Left ventricle myocardium inferior (tissue), 1 donor: ENCODE measurements around the gene BMAL1. TPM values are rescaled to one million over a fixed set of nuclear protein-coding genes. Genes with fewer than 3 reads are reported as not detected.

Experiments used
- DNase-seq: peaks from one replicate; pipeline ENCODE4 v3.0.0-alpha.2; 2020
- H3K27ac ChIP-seq: fragments of 200-600 bp; replicated peaks from 2 replicates; pipeline ENCODE4 v1.8.0; 2021
- H3K27me3 ChIP-seq: fragments of 200-600 bp; 2 replicates; pipeline ENCODE4 v1.8.0; 2021; ENCODE audit warnings: low read depth
- H3K36me3 ChIP-seq: fragments of 200-600 bp; 2 replicates; pipeline ENCODE4 v1.8.0; 2021
- H3K4me1 ChIP-seq: fragments of 200-600 bp; 2 replicates; pipeline ENCODE4 v1.8.0; 2021
- H3K4me3 ChIP-seq: fragments of 200-600 bp; 2 replicates; pipeline ENCODE4 v1.8.0; 2021; ENCODE audit warnings: mild to moderate bottlenecking, moderate library complexity
- H3K9me3 ChIP-seq: fragments of 200-600 bp; replicated peaks from 2 replicates; pipeline ENCODE4 v1.8.0; 2021
- CTCF ChIP-seq: fragments of 200-600 bp; IDR thresholded peaks from 2 replicates; pipeline ENCODE4 v1.8.0; 2021; ENCODE audit warnings: antibody characterized with exemption, mild to moderate bottlenecking, borderline replicate concordance
- intact Hi-C: fragments of 100-400 bp; cut with micrococcal nuclease; formaldehyde crosslinking; loops from one replicate; pipeline ENCODE4 v1.11.0; 2022
- total RNA-seq: library from RNA; stranded (reverse); fragmentation: NEBNext Ultra II Directional; extraction: Animal tissue kit (Norgen Biotek cat#: 25700); gene quantifications from one replicate; pipeline ENCODE4 v1.2.1, GENCODE V29; 2021
- donor health status: DM: no; HTN: yes; CAD: no; lungs with severe emphysema.

Gene BMAL1
- total RNA-seq, 1 donor from 2014 or later, result 7.1 TPM

GRCh38 chr11:13333456-13333957, 55.9 kb downstream of the BMAL1 start:
- no peak for TF ChIP-seq CTCF

GRCh38 chr11:13334034-13334786, 56.6 kb downstream of the BMAL1 start:
- intact Hi-C loops, result loop anchor here (2.0 kb wide), 1 partner anchor 123 kb away; no protein-coding TSS in a partner anchor
- Histone ChIP-seq H3K27me3 (no peaks in the 10 kb centered on the region), H3K36me3 (no peaks in the 10 kb centered on the region), H3K4me1 (peaks cover 96% of the 10 kb centered on the region), H3K4me3 (no peak overlapping the region), H3K9me3 (no peaks in the 10 kb centered on the region), H3K27ac (no peak overlapping the region)
- DNase-seq, result no peak
- no peak for TF ChIP-seq CTCF

More at GRCh38 chr11:13333456-13333957, 55.9 kb downstream of the BMAL1 start:
- H3K9me3 ChIP-seq, result no peaks in the 10 kb centered on the region
- H3K4me1 ChIP-seq, result peaks cover 92% of the 10 kb centered on the region
- intact Hi-C loops, result no loop called here
- no peak overlapping the region for H3K27ac ChIP-seq
- no peak for DNase-seq
- no peaks in the 10 kb centered on the region for H3K36me3 ChIP-seq
- H3K27me3 ChIP-seq, result no peaks in the 10 kb centered on the region
- H3K4me3 ChIP-seq, result no peak overlapping the region

- peaks cover 96% of the 10 kb centered on the region for H3K4me1 ChIP-seq
- H3K9me3 ChIP-seq, result no peaks in the 10 kb centered on the region
- intact Hi-C loops, result loop anchor here (2.0 kb wide), 1 partner anchor 125 kb away; no protein-coding TSS in a partner anchor
- H3K4me3 ChIP-seq, result no peak overlapping the region
- H3K27me3 ChIP-seq, result no peaks in the 10 kb centered on the region
- DNase-seq, result peak; percentile 42
- H3K27ac ChIP-seq, result no peak overlapping the region
- H3K36me3 ChIP-seq, result no peaks in the 10 kb centered on the region
- TF ChIP-seq CTCF, result peak; percentile 87
Observed at GRCh38 chr11:13335319-13335718, 57.7 kb downstream of the BMAL1 start.

GRCh38 chr11:13336246-13336878, 58.8 kb downstream of the BMAL1 start:
- TF ChIP-seq CTCF, result no peak
- peak; percentile 25 for DNase-seq
- H3K36me3 ChIP-seq, result no peaks in the 10 kb centered on the region
- intact Hi-C loops, result no loop called here
- no peaks in the 10 kb centered on the region for H3K27me3 ChIP-seq
- no peak overlapping the region for H3K4me3 ChIP-seq
- no peaks in the 10 kb centered on the region for H3K9me3 ChIP-seq
- H3K27ac ChIP-seq, result no peak overlapping the region
- peaks cover 93% of the 10 kb centered on the region for H3K4me1 ChIP-seq

- DNase-seq, result no peak
- Histone ChIP-seq H3K9me3 (no peaks in the 10 kb centered on the region), H3K4me3 (peak overlapping the region; percentile 47), H3K4me1 (peaks cover 77% of the 10 kb centered on the region), H3K27me3 (no peaks in the 10 kb centered on the region), H3K27ac (peak overlapping the region; percentile 64), H3K36me3 (no peaks in the 10 kb centered on the region)
- intact Hi-C loops, result no loop called here
- no peak for TF ChIP-seq CTCF
Observed at GRCh38 chr11:13338019-13338426, 60.4 kb downstream of the BMAL1 start.
